Measurements from ENCODE around the gene CDC42SE1.
A peak's percentile ranks its signal among the peaks of the same experiment; 100 is the strongest.

Gene CDC42SE1

DNA sequence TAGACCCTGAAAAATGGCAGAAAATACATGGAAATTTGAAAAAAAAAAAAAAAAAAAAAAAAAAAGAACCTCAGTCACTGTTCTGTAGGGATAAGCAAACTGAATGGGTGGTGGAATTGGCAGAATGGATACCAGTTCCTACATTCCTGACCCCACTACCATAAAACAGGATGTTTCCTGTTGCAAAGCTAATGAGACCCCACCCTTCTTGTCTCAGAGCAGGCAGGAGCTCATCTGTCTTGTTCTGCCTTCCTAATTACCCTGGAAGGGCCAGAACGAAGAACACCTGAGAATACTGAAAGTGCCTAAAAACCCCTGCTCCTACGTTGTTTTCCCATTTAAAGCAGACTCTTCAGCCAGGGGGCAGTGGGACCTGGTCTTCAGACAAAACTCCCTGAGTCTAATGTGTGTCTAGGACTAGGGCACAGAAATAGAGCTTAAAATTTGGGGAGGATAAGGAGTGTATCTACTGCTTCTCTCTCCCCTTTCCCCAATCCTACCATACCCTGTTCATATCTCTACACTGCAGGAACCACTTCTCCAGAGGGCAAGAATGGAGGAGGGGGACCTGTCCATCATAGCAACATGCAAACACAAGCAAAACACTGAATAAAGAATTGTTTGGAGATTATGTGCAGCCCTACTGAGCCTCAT lies 7.9 kb downstream of the CDC42SE1 start:
- no peak for DNase-seq

DNA sequence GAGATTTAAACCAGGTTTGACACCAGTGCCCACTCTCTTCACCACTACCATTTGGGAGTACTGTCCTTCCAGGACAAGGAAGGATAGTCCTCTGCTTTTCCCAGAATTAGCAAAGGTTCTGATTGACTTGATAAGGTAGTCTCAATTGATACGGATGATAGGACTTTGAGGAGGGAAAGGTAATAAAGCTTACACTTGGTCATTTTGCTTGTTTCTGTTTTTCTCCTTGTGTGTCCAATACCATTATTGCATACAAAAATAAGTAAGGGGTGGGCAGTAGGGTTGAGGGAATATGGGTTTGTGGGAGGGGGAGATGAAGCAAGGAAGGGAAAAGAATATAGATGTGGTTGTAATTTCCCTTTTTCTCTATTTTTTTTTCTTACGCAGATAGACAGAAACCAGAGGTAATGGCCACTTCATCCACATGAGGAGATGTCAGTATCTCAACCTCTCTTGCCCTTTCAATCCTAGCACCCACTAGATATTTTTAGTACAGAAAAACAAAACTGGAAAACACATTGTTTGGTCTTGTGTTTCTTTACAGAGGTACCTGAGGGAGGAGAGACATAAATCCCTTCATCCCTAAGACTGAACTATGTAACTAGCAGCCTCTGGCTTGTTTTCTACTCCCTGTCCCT lies 9.3 kb downstream of the CDC42SE1 start:
- DNase-seq, result no peak

DNA sequence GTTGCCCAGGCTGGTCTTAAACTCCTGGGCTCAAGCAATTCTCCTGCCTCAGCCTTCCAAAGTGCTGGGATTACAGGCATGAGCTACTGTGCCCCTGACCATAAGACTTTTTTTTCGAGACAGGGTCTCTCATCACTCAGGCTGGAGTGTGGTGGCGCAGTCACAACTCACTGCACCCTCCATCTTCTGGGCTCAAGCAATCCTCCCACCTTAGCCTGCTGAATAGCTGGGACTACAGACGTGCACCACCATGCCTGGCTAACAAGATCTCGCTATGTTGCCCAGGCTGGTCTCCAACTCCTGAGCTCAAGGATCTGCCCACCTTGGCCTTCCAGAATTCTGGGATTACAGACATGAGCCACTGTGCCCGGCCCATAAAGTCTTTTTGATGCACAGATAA lies 10.0 kb downstream of the CDC42SE1 start:
- no peak for DNase-seq

DNA sequence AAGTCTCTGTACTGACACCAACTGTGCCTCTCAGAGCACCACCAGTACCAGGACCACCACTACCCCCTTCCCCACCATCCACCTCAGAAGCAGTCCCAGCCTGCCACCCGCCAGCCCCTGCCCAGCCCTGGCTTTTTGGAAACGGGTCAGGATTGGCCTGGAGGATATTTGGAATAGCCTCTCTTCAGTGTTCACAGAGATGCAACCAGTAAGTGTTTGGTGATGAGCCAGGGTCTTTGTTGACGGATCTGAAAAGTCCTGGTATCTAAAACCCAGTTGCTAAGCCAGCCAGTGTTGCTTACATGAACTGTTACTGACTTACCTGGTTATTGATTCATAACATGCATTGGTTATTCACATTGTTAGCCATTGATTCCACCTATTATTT lies 10.8 kb downstream of the CDC42SE1 start:
- DNase-seq, result no peak

DNA sequence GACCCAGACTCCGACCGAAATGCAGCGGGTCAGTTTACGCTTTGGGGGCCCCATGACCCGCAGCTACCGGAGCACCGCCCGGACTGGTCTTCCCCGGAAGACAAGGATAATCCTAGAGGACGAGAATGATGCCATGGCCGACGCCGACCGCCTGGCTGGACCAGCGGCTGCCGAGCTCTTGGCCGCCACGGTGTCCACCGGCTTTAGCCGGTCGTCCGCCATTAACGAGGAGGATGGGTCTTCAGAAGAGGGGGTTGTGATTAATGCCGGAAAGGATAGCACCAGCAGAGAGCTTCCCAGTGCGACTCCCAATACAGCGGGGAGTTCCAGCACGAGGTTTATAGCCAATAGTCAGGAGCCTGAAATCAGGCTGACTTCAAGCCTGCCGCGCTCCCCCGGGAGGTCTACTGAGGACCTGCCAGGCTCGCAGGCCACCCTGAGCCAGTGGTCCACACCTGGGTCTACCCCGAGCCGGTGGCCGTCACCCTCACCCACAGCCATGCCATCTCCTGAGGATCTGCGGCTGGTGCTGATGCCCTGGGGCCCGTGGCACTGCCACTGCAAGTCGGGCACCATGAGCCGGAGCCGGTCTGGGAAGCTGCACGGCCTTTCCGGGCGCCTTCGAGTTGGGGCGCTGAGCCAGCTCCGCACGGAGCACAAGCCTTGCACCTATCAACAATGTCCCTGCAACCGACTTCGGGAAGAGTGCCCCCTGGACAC lies 11.3 kb downstream of the CDC42SE1 start:
- peak; percentile 72 for DNase-seq

DNA sequence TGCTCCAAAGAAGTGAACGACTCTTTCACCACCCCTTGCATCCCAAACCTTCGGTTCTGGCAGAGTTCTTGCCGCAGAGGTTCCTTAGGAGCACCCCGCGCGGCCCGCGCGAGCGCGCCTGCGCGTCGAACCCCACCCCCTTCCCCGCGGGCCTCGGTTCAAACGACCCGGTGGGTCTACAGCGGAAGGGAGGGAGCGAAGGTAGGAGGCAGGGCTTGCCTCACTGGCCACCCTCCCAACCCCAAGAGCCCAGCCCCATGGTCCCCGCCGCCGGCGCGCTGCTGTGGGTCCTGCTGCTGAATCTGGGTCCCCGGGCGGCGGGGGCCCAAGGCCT lies 11.9 kb downstream of the CDC42SE1 start, which contains the start of gene C1orf56:
Gene C1orf56, plus strand, starts transcription at position 161 of the 334 bp plus-strand sequence. Its CDS starts 97 bp downstream, at position 258.
- peak; percentile 48 for DNase-seq

DNA sequence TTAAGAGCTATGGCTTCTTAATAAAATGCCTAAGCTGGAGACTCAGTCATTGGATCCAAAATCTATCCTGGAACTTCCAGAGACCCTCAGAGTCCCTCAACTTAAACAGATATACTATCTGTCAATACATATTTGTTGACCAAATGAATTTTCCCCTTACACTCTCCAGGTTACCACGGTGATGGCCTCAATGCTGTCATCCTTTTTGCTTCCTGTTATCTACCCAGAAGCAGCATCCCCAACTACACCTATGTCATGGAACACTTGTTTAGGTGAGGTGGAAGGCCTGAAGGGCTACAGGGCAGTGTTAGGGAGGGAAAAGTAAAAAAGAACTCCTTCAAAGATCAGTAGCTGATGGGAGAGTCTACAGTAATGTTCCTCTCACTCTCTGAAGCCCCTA lies 16.3 kb downstream of the CDC42SE1 start:
- no peak for DNase-seq

DNA sequence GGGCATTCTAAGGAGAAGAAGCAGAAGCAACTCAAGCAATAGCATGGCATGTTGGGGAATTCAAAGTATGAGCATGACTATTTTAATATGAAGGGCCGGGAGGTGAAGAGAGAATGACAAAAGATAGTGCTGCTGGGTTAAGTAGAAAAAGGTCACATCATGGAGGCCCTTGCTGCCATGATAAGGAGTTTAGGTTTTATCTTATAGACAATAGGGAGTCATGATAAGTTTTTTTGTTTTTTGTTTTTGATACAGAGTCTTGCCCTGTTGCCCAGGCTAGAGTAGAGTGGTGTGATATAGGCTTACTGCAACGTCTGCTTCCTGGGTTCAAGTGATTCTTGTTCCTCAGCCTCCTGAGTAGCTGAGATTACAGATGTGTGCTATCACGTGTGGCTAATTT lies 19.9 kb downstream of the CDC42SE1 start:
- peak; percentile 33 for DNase-seq

DNA sequence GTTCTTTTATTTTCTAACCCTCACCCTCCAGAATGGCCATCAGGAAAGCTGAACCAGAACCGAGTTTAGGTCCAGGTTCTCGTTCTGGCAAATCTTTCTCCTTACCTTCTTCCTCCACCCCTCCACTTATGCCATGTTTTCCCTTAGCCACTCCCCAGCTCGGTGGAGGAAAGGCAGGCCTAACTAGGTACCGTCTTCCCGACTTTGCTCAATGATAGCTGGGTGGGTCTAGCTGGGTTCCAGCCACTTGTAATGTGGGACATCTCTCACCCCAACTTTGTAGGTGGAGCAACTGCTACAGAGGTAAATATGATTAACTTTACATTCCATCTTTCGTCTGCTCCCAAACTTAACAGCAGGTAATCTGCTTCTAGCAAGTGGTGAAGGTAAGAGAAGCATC lies 22.4 kb downstream of the CDC42SE1 start:
- no peak for DNase-seq

DNA sequence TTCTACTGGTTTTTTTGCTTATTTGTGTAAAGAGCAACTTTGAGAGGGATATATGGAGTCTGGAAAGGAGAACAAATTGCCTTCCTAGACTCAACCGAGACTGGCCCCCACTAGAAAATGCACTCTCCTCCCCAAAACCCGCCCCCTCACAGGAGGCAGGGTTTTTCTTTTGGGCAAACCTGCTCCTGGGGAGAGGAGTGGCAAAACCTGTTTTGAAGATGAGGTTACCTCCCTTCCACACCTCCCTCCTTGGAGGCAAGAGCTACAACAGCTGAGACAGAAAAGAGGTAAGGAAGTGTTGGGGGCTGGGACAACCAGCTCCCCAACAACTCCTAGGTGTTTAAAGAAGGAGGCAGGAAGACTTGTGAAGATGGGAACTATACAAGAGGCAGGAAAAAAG lies 23.1 kb downstream of the CDC42SE1 start, which contains the start of gene BNIPL:
Gene BNIPL, plus strand, starts transcription at position 231 of the 400 bp plus-strand sequence. Its CDS starts 140 bp downstream, at position 371.
- DNase-seq, result no peak

DNA sequence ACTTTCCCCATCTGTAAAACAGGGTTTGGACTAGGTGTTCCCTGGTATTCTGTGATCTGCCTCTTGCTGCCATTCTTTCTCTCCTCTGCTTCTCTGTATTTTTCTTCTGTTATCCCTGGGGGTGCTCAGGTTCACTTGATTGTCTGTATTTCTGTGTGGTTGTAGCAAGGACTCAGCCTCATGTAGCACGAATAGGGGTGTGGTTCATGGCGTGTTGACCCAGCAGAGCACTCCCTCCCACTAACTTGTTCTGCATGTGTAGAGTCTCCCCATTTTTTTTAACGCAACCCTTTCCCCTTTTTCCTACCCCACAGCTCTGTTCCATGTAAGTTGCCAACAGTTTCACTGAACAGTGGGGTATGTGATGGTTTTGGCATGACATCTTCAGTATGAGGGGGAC lies 24.3 kb downstream of the CDC42SE1 start:
- DNase-seq, result no peak

DNA sequence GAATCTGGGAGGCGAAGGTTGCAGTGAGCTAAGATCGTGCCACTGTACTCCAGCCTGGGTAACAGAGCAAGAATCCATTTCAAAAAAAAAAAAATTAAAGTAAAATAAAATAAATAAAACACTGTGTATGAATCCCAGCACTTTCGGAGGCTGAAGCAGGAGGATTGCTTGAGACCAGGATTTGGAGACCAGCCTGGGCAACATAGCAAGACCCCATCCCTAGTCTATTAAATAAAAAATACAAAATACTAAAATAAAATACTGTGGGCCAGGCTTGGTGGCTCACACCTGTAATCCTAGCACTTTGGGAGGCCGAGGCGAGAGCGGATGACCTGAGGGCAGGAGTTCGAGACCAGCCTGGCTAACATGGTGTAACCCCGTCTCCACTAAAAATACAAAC lies 27.3 kb downstream of the CDC42SE1 start:
- DNase-seq, result no peak

DNA sequence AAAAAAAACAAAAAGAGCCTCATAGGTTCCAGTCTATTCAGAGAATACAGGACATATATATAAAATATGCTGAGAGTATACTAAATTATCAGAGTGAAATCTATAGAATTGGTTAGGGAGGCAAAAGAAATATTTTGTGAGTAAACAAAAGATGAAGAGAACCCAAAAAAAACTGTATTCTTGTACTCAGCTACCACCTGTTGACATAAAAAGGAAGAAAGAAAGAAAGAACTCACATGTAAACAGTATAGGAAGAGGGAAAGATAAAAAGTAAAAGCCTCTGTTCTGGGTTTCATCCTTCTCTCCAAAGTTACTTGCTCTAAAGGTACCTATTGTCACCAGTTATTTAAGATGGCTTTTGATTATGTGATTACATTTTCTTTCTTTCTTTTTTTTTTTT lies 33.0 kb downstream of the CDC42SE1 start:
- DNase-seq, result no peak

DNA sequence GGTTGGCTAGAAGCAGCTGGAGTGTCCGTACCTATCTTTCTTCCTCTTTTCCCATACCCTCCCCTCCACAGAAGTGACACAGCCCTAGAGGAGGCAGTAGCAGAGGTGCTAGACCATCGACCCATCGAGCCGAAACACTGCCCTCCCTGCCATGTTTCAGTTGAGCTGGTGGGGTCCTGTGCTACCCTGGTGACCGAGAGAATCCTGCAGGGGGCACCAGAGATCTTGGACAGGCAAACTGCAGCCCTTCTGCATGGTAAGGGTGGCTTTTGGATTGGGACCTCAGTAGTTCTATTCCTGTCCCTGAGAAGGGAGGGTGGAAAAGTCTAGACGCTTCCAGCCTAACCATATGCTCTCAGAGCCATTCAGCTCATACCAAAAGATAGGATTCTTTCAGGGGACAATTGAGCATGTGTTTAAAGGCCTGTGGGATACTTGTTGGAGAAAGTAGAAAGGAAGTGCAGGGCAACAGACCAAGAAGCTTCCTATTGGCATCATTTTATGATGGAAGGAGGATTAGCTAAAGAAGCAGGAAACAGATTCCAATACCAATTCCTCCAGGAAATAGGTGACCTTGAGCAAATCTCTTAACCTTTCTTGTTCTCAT lies 34.8 kb downstream of the CDC42SE1 start:
- DNase-seq, result peak; percentile 86

DNA sequence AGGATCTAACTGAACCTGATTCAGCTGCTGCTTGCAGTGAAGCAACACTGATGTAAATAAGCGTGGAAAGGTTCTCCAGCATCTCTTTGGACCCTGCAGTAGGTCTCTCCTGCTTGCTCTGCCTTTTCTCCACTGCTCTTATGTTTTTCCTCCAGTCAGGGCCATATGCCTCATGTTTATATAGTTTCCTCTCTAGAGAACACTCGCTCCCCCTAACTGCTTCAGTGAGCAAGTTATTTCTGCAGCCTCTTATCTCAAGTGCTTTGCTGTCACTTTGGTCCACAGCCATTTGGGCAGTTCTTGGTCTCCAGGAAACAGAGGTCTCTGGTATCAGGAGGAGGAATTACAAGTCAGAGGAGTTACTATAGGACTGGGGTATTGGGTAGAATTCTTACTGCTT lies 45.9 kb downstream of the CDC42SE1 start:
- DNase-seq, result peak; percentile 90

DNA sequence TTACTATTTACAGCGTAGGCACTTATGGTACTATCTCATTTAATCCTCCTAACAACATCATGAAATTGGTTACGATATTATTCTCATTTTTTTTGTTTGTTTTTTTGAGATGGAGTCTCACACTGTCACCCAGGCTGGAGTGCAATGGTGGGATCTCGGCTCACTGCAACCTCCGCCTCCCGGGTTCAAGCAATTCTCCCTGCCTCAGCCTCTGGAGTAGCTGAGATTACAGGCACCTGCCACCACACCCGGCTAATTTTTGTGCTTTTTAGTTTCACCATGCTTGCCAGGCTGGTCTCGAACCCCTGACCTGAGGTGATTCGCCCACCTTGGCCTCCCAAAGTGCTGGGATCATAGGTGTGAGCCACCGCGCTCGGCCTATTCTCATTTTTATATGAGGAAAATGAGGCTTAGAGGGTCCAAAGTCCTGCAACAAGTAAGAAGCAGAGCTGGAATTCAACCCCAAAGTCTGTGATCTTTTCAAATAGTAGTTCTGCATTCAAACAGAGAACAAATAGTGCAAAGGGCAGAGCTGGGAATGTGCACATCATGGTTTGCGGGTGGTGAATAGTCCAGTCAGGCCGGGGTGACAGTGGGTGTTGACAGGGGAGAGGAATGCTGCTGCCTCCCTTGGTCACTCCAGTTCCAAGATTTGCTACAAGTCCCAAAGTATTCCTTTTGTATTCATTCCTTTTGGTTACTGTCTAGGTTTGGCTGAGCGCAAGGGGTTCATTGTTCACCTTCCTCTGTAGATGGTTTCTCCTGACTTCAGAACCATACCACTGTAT lies 46.5 kb downstream of the CDC42SE1 start:
- no peak for DNase-seq

DNA sequence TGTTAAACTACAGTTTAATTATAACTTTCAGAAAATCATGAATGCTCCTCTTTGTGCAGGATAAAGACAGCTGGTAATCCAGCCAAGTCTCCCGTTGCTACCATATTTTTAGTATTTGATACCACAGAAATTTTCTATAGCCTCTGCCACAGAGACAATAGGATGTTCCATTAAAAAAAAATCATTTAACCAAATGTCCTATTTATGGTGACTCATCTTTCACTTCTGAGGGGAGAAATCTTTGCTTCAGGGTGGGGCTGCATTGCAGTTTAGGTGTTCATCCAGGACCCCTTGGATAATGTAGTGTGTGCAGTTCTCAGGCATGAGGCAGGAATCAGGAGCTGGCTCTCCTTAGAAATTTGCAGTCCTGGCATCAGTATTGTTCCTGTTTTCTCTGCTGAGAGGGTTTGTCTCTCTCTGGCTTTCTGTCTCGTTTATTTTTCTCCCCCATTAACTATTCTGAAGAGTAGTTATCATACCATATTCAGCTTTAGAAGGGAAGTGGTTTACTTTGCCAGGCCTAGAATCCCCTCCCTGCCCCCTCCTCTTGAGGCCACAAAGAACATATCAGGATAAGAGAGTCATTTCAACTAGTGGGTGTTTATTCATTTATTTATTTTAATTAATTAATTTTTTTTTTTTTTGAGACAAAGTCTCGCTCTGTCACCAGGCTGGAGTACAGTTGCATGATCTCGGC lies 48.1 kb downstream of the CDC42SE1 start:
- DNase-seq, result peak; percentile 84

DNA sequence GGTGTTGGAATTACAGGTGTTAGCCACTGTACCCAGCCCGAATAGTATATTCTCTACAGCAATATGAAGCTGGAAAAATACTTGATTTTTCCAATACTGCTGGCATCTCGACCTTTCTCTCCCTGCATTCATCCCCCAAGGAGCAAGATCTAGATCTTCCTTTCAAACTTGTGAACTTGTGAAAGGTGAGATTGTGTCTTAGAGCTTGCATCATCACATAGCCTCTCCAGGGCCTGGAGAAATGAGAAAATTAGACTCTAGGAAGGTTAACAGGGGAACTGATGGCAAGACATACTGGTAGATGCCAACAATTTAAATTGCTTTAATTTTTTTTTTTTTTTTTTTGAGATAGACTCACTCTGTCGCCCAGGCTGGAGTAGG lies 49.1 kb downstream of the CDC42SE1 start:
- DNase-seq, result peak; percentile 27

DNA sequence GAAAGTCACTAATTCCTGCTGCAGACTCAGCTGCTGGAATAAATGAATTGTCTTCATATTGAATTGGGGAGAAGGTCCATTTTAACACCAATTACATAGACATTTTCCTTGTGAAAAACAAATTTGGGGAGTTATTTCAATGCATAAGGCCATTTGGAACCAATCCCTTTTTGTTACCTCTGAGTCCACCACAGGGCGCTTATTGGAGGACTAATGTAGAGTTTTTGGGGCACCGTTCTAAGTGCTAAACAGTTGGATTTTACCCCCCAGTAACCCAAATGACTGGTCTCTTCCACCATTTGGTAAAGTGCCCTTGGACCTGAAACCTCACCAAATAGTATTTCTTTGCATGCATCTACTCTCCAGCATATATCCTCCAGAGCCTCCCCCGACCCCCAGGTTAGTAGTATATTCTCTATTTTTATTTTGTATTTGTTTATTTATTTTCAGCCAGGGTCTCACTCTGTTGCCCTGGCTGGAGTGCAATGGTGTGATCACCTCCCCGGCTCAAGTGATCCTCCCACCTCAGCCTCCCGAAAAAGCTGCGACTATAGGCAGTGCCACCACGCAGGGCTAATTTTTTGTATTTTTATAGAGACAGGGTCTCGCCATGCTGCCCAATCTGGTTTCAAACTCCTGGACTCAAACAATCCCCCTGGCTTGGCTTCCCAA lies 49.6 kb downstream of the CDC42SE1 start:
- no peak for DNase-seq

DNA sequence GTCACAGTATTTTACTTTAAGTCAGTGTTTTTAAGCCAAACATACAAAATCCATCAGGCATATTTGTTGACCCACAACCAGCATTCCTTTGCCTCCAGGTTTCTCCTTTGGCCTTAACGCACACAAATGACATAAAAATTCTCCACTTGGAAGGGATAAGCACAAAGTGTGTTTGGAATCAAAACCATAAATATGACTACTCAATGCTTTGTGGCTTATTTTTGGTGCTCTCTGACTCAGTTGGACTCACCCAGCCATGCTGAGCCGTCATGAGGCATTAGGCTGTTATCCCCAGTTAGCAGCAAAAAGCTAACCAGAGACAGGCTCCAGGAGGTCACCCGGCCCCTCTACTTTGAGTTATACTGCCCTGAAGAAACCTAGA lies 50.2 kb downstream of the CDC42SE1 start:
- peak; percentile 48 for DNase-seq

Data from OCI-M1 (cell line).